Measurements from ENCODE around the gene PPP1CC. TPM values are rescaled to one million over a fixed set of nuclear protein-coding genes. Genes with fewer than 3 reads are reported as not detected.

Gene PPP1CC
- total and polyA plus RNA-seq, 2 donors (not counting 3 experiments of a cell fraction or from before 2014, with no cell fraction given), result 67.1 to 139 TPM

DNA sequence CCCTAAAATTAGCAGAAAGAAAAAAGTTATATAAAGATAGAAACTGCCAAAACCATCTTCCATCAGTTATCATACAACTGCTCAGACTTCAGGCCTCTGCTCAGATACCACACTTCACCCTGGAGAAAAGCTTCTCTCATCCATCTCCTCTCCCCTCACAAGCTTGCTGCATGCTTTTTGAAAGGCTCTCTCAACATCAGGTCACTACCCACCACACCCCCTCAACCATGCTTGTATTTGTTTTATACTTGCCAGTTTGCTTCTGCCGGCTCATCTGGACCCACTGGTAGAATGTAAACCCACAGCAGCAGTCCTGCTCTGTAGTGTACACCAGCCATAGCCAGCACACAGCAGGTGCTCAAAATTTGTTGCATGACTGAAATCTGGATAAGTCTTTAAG, 8.8 kb downstream of the PPP1CC start:
- intact Hi-C loops (cut with micrococcal nuclease) (no loop called here), dilution Hi-C loops (cut with MboI; ENCODE audit: extremely low pct_ligation_motif_present, low sequenced_read_pairs) (no loop called here)
- Histone ChIP-seq H3K9ac (replicated peaks; ENCODE audit: extremely low read depth, insufficient read depth, low read length) (no peak overlapping the region), H3K9me3 (replicated peaks; ENCODE audit: control insufficient read depth, insufficient read depth, low read length) (no peaks in the 10 kb centered on the region), H3K4me1 (ENCODE audit: control insufficient read depth, extremely low read depth, insufficient read depth, low read length) (peaks cover 15% of the 10 kb centered on the region), H2AFZ (ENCODE audit: low read depth, low read length) (no peak overlapping the region), H3K27ac (ENCODE audit: insufficient read depth, low read depth, low read length) (no peak overlapping the region), H3K36me3 (ENCODE audit: control insufficient read depth in 2 of 2, extremely low read depth in 1 of 2, insufficient read depth in 2 of 2, low read length in 2 of 2) (peaks cover 9 to 26% of the 10 kb centered on the region in 2 experiments), H3K4me3 (replicated peaks in 1 of 3; ENCODE audit: insufficient read depth in 1 of 3, low read depth in 1 of 3, low read length in 3 of 3) (no peak overlapping the region), H3K4me2 (ENCODE audit: insufficient read depth, low read length) (no peak overlapping the region), H3K9me1 (replicated peaks; ENCODE audit: control insufficient read depth, extremely low read depth, insufficient read depth, low read length) (no peaks in the 10 kb centered on the region), H3K79me2 (ENCODE audit: control insufficient read depth, insufficient read depth, low read length) (peaks cover 99% of the 10 kb centered on the region), H4K20me1 (replicated peaks; ENCODE audit: control insufficient read depth, extremely low read depth, insufficient read depth, low read length) (peaks cover 9% of the 10 kb centered on the region), H3K27me3 (ENCODE audit: control insufficient read depth in 2 of 2, insufficient read depth in 2 of 2, low read length in 2 of 2) (no peaks in the 10 kb centered on the region)
- BruUV-seq (replicated peaks), result no TSS peak
- ChIA-PET CTCF (interaction anchor here (1.0 to 1.3 kb wide), 2 partner anchors 92 to 154 kb away, joined by 3 to 7 read pairs; no protein-coding TSS in a partner anchor), POLR2A (no interaction called here)
- no peak for TF ChIP-seq FOS (IDR thresholded peaks at IDR 0.05; ENCODE audit: borderline replicate concordance, insufficient read depth, low read length)
- TF ChIP-seq GATA2 (IDR thresholded peaks at IDR 0.05; ENCODE audit: insufficient read depth, insufficient read length, low read depth, low read length), result no peak
- no peak for TF ChIP-seq CTCF (IDR thresholded peaks at IDR 0.05; ENCODE audit: extremely low read depth in 1 of 2, insufficient read depth in 1 of 2, low read depth in 1 of 2, low read length in 2 of 2)
- TF ChIP-seq POLR2A (IDR thresholded peaks at IDR 0.05; ENCODE audit: low read depth, low read length), result no peak
- TF ChIP-seq MYC (IDR thresholded peaks at IDR 0.05; ENCODE audit: low read depth, low read length), result no peak
- no peak for TF ChIP-seq JUN (IDR thresholded peaks at IDR 0.05; ENCODE audit: borderline replicate concordance, insufficient read depth, insufficient read length, low read depth)
- no peak for TF ChIP-seq POLR2AphosphoS5 (IDR thresholded peaks at IDR 0.05; ENCODE audit: insufficient read depth, low read depth, low read length)
- TF ChIP-seq, protein P1, sequence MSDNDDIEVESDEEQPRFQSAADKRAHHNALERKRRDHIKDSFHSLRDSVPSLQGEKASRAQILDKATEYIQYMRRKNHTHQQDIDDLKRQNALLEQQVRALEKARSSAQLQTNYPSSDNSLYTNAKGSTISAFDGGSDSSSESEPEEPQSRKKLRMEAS (IDR thresholded peaks at IDR 0.05; ENCODE audit: insufficient read depth, insufficient read length), result no peak
- no peak for TF ChIP-seq EZH2 (IDR thresholded peaks at IDR 0.05; ENCODE audit: borderline replicate concordance, low read depth, low read length, severe bottlenecking)
- DNase-seq (ENCODE audit: low read depth, low spot score) (no peak), FAIRE-seq (no peak)

All from endothelial cell of umbilical vein (primary cell).